OCI-LY1 (cell line): Measurements from ENCODE around the gene ZNF329.

Experiments used
- EZH2 ChIP-seq: fragments of 200-600 bp; sonication (generic), shearing (Covaris generic); IDR thresholded peaks from 2 replicates; pipeline ENCODE4 v1.8.0; 2017; ENCODE audit warnings: borderline replicate concordance, mixed run types, mild to moderate bottlenecking, antibody characterized with exemption, low read length, moderate library complexity, mixed read lengths
- TF ChIP-seq, protein P1 (sequence below): fragments of 200-600 bp; sonication (generic), shearing (Covaris generic); IDR thresholded peaks from 2 replicates; pipeline ENCODE4 v1.5.1; 2017; ENCODE audit warnings: mild to moderate bottlenecking, antibody characterized with exemption, low read length, moderate library complexity, mixed read lengths

DNA sequence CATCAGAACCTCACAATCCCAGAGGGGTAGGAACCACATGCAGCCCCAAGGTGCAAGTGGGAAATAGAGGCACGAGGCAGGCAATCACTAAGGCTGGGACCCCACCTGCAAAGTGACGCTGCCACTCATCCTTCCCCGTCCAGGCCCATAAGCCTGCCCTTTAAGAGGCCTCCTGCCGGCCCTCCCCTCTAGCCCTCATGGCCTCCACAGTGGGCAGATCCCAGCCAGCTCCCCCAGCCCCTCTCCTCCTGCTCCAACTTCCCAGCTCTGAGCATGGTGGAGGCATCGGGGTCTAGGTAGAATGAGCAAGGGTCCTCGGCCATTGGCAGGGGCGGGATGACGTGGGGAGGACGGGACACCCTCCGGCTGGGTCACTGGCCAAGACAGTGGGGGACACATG is 55.3 kb downstream of the ZNF329 start:
- TF ChIP-seq, protein P1, sequence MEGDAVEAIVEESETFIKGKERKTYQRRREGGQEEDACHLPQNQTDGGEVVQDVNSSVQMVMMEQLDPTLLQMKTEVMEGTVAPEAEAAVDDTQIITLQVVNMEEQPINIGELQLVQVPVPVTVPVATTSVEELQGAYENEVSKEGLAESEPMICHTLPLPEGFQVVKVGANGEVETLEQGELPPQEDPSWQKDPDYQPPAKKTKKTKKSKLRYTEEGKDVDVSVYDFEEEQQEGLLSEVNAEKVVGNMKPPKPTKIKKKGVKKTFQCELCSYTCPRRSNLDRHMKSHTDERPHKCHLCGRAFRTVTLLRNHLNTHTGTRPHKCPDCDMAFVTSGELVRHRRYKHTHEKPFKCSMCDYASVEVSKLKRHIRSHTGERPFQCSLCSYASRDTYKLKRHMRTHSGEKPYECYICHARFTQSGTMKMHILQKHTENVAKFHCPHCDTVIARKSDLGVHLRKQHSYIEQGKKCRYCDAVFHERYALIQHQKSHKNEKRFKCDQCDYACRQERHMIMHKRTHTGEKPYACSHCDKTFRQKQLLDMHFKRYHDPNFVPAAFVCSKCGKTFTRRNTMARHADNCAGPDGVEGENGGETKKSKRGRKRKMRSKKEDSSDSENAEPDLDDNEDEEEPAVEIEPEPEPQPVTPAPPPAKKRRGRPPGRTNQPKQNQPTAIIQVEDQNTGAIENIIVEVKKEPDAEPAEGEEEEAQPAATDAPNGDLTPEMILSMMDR, result no peak
- no peak for TF ChIP-seq EZH2
